ENCODE measurements around the gene EDA.

Gene EDA

DNA sequence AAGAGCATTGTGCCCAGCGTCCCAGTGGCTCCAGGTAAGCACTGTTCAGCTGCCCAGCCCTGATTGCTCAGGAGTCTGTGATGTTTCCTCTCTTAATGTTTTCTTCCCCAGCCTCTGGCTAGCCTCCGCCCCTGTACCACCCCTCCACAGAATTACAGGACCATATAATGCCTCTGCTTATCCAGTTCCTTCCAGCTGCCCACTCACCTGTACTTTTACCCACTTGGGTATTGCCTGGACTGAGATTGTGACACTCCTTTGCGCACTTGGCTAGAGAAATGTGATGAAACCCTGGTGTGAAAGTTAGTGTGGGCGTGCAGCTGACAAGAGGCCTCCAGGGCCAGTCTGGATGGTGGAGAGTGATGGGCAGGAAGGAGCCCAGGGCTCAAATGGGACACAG lies 434.0 kb downstream of the EDA start, which contains the start of gene AWAT2:
TSS of gene AWAT2 (minus strand) at position 14 of the 400 bp plus-strand sequence. CDS start at position 8, 6 bp downstream.
- no peaks in the 10 kb centered on the region for H3K4me1 ChIP-seq (ENCODE audit: low read length)
- H3K9me2 ChIP-seq (replicated peaks; ENCODE audit: insufficient read depth, low read length) = no peaks in the 10 kb centered on the region
- H3K79me2 ChIP-seq (ENCODE audit: low read length) = no peaks in the 10 kb centered on the region
- TF ChIP-seq EZH2 (optimal IDR thresholded peaks at IDR 0.05; ENCODE audit: low read depth, low read length) (no peak), EZH2phosphoT487 (IDR thresholded peaks at IDR 0.05; ENCODE audit: low read length) (no peak)
- TF ChIP-seq, protein P1, sequence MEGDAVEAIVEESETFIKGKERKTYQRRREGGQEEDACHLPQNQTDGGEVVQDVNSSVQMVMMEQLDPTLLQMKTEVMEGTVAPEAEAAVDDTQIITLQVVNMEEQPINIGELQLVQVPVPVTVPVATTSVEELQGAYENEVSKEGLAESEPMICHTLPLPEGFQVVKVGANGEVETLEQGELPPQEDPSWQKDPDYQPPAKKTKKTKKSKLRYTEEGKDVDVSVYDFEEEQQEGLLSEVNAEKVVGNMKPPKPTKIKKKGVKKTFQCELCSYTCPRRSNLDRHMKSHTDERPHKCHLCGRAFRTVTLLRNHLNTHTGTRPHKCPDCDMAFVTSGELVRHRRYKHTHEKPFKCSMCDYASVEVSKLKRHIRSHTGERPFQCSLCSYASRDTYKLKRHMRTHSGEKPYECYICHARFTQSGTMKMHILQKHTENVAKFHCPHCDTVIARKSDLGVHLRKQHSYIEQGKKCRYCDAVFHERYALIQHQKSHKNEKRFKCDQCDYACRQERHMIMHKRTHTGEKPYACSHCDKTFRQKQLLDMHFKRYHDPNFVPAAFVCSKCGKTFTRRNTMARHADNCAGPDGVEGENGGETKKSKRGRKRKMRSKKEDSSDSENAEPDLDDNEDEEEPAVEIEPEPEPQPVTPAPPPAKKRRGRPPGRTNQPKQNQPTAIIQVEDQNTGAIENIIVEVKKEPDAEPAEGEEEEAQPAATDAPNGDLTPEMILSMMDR (IDR thresholded peaks at IDR 0.05; ENCODE audit: low read length) = no peak
- no peak within 1 kb of the TSS for H3K9ac ChIP-seq (ENCODE audit: low read length)
- H3K27me3 ChIP-seq (replicated peaks; ENCODE audit: insufficient read depth, low read length) = no peaks in the 10 kb centered on the region
- no peak within 1 kb of the TSS for H3K27ac ChIP-seq (ENCODE audit: low read length)
- H2AFZ ChIP-seq (ENCODE audit: low read length) = no peak within 1 kb of the TSS
- no peaks in the 10 kb centered on the region for H3K36me3 ChIP-seq (replicated peaks; ENCODE audit: insufficient read depth, low read length)
- no peak within 1 kb of the TSS for H3K4me2 ChIP-seq (ENCODE audit: low read depth, low read length)
- H4K20me1 ChIP-seq (ENCODE audit: insufficient read depth, low read length) = no peaks in the 10 kb centered on the region
- no peak for DNase-seq
- no peaks in the 10 kb centered on the region for H3K9me3 ChIP-seq (replicated peaks; ENCODE audit: insufficient read depth, low read length)
- H3K4me3 ChIP-seq (ENCODE audit: low read length) = no peak within 1 kb of the TSS
- H3F3A ChIP-seq (ENCODE audit: insufficient read depth, low read length) = no peaks in the 10 kb centered on the region

DNA sequence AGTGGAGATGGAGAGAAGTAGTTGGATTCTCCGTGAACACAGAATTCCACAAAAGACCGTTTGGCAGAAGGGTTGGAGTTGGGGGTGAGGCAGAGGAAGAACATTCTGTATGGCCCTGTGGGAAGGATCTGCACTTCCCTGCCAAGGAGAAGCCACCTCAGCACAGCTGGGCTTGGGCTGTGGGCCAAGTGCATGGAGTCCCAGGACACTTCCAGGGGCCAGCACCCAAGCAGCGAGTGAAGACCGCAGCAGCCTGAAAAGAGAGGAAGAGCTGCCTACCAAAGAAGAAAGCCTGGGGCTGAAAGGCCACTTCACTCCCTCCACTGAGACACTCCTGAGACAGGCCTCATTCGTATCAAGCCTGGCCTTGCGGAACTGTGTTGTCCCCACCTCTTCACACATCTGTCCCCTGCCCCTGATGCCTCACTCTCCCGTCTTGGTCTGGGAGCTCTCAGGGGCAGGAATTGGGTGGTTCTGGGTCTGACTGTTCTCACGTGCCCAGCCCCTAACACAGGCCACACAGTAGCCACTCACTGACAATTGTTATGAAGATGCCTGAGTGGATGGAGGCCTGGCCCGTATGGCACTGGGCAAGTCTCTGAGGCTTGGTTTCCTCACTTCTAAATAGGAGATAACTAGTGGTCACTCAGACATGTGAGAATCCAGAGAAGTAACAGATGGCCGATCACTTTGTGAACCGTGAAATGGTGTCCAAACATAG lies 437.1 kb downstream of the EDA start:
- Histone ChIP-seq H3K9ac (ENCODE audit: low read length) (no peak overlapping the region), H3K27me3 (replicated peaks; ENCODE audit: insufficient read depth, low read length) (no peaks in the 10 kb centered on the region)

DNA sequence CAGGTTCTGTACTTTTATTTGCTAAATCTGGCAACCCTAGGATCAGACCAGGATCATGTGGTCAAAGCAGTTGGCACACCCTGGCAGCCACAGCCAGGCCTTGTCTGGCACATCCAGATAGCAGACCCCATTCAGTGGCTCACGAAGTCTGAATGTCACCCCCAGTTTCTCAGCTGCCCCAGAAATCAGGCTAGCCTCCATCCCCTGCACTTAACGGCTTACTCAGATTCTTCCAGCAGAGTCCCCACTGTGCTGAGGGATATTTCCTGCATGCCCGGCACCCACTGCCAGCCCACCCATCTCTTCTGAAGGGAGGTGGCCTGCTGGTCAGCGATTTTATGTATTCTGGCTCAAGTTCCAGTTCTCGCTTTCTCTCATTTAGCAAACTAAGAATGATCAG lies 438.5 kb downstream of the EDA start:
- Histone ChIP-seq H3K27me3 (replicated peaks; ENCODE audit: insufficient read depth, low read length) (no peaks in the 10 kb centered on the region), H3K4me3 (ENCODE audit: low read length) (no peak overlapping the region), H2AFZ (ENCODE audit: low read length) (no peak overlapping the region), H3K9ac (ENCODE audit: low read length) (no peak overlapping the region), H3K36me3 (replicated peaks; ENCODE audit: insufficient read depth, low read length) (no peaks in the 10 kb centered on the region), H3K4me2 (ENCODE audit: low read depth, low read length) (no peak overlapping the region), H3K9me2 (replicated peaks; ENCODE audit: insufficient read depth, low read length) (no peaks in the 10 kb centered on the region), H3F3A (ENCODE audit: insufficient read depth, low read length) (no peaks in the 10 kb centered on the region), H3K79me2 (ENCODE audit: low read length) (no peaks in the 10 kb centered on the region), H3K4me1 (ENCODE audit: low read length) (no peaks in the 10 kb centered on the region), H3K27ac (ENCODE audit: low read length) (no peak overlapping the region), H4K20me1 (ENCODE audit: insufficient read depth, low read length) (no peaks in the 10 kb centered on the region), H3K9me3 (replicated peaks; ENCODE audit: insufficient read depth, low read length) (no peaks in the 10 kb centered on the region)
- TF ChIP-seq EZH2phosphoT487 (IDR thresholded peaks at IDR 0.05; ENCODE audit: low read length) = no peak
- no peak for DNase-seq

More for the DNA sequence above, 437.1 kb downstream of the EDA start:
- Histone ChIP-seq H3K9me3 (replicated peaks; ENCODE audit: insufficient read depth, low read length) (no peaks in the 10 kb centered on the region), H4K20me1 (ENCODE audit: insufficient read depth, low read length) (no peaks in the 10 kb centered on the region), H3K27ac (ENCODE audit: low read length) (no peak overlapping the region), H3K9me2 (replicated peaks; ENCODE audit: insufficient read depth, low read length) (no peaks in the 10 kb centered on the region), H3K4me3 (ENCODE audit: low read length) (no peak overlapping the region), H3K4me2 (ENCODE audit: low read depth, low read length) (no peak overlapping the region), H2AFZ (ENCODE audit: low read length) (no peak overlapping the region), H3K4me1 (ENCODE audit: low read length) (no peaks in the 10 kb centered on the region), H3F3A (ENCODE audit: insufficient read depth, low read length) (no peaks in the 10 kb centered on the region), H3K79me2 (ENCODE audit: low read length) (no peaks in the 10 kb centered on the region), H3K36me3 (replicated peaks; ENCODE audit: insufficient read depth, low read length) (no peaks in the 10 kb centered on the region)
- TF ChIP-seq, protein P1 (IDR thresholded peaks at IDR 0.05; ENCODE audit: low read length) = no peak
- TF ChIP-seq EZH2 (optimal IDR thresholded peaks at IDR 0.05; ENCODE audit: low read depth, low read length) = no peak
- no peak for TF ChIP-seq EZH2phosphoT487 (IDR thresholded peaks at IDR 0.05; ENCODE audit: low read length)
- DNase-seq = no peak

DNA sequence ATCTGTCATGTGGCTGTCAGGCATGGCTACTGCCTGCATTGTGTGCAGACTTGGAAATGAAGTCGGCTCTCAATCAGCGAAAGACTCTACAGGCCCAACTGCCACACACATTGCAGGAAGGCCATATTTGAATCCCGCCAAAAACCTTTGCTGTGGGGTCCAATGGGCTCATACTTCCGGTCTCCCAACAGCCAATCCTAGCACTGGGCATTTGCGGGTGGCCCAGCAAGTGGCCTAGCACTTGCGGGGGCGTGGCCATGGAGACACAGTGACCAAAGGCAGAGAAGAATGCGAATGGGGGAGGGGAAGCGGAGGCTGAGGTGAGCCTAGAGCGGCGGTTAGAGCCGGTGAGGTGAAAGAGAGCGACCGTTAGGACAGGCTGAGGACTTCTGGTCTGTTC lies 446.2 kb downstream of the EDA start, which contains the start of gene OTUD6A:
TSS of gene OTUD6A (plus strand) at position 382 of the 400 bp plus-strand sequence. CDS start 68 bp downstream, outside the sequence.
- no peaks in the 10 kb centered on the region for H4K20me1 ChIP-seq (ENCODE audit: insufficient read depth, low read length)
- DNase-seq = no peak
- no peaks in the 10 kb centered on the region for H3K79me2 ChIP-seq (ENCODE audit: low read length)
- no peaks in the 10 kb centered on the region for H3K9me3 ChIP-seq (replicated peaks; ENCODE audit: insufficient read depth, low read length)
- no peaks in the 10 kb centered on the region for H3K4me1 ChIP-seq (ENCODE audit: low read length)
- H3K4me2 ChIP-seq (ENCODE audit: low read depth, low read length) = no peak within 1 kb of the TSS
- H3K27me3 ChIP-seq (replicated peaks; ENCODE audit: insufficient read depth, low read length) = no peaks in the 10 kb centered on the region
- no peaks in the 10 kb centered on the region for H3K9me2 ChIP-seq (replicated peaks; ENCODE audit: insufficient read depth, low read length)
- no peak for TF ChIP-seq EZH2phosphoT487 (IDR thresholded peaks at IDR 0.05; ENCODE audit: low read length)
- no peak for TF ChIP-seq EZH2 (optimal IDR thresholded peaks at IDR 0.05; ENCODE audit: low read depth, low read length)
- TF ChIP-seq, protein P1 (IDR thresholded peaks at IDR 0.05; ENCODE audit: low read length) = no peak
- H3K36me3 ChIP-seq (replicated peaks; ENCODE audit: insufficient read depth, low read length) = no peaks in the 10 kb centered on the region
- H3K4me3 ChIP-seq (ENCODE audit: low read length) = no peak within 1 kb of the TSS
- no peaks in the 10 kb centered on the region for H3F3A ChIP-seq (ENCODE audit: insufficient read depth, low read length)
- H3K27ac ChIP-seq (ENCODE audit: low read length) = no peak within 1 kb of the TSS
- no peak within 1 kb of the TSS for H3K9ac ChIP-seq (ENCODE audit: low read length)
- no peak within 1 kb of the TSS for H2AFZ ChIP-seq (ENCODE audit: low read length)
